Type B pancreatic cell (in vitro differentiated cells): Measurements from ENCODE around the gene DHRS3. TPM values are rescaled to one million over a fixed set of nuclear protein-coding genes. Genes with fewer than 3 reads are reported as not detected.
A peak's percentile ranks its signal among the peaks of the same experiment; 100 is the strongest.
"Not testable (repeated sequence)": the region's sequence is repeated elsewhere in the genome, so short reads cannot be mapped to it uniquely, and the experiment has no call there.

Source experiments
- DNase-seq: peaks from one replicate; pipeline ENCODE4 v3.0.0; 2021; ENCODE audit warnings: mixed read lengths; ENCODE audit not compliant: unreplicated experiment; ENCODE audit errors: extremely low spot score
- H3K27ac Mint-ChIP-seq: 2 replicates; pipeline ENCODE4 v1.8.0; 2021; ENCODE audit warnings: mild to moderate bottlenecking, mixed read lengths
- H3K27me3 Mint-ChIP-seq: 2 replicates; pipeline ENCODE4 v1.8.0; 2021; ENCODE audit warnings: mixed read lengths
- H3K36me3 Mint-ChIP-seq: 2 replicates; pipeline ENCODE4 v1.8.0; 2021; ENCODE audit warnings: mixed read lengths
- H3K4me1 Mint-ChIP-seq: one replicate; pipeline ENCODE4 v1.8.0; 2021; ENCODE audit warnings: mixed read lengths; ENCODE audit not compliant: unreplicated experiment
- H3K4me3 Mint-ChIP-seq: 2 replicates; pipeline ENCODE4 v1.8.0; 2021; ENCODE audit warnings: mild to moderate bottlenecking, mixed read lengths
- H3K9me3 Mint-ChIP-seq: 2 replicates; pipeline ENCODE4 v1.8.0; 2021; ENCODE audit warnings: mixed read lengths
- CTCF ChIP-seq: fragments of 200-600 bp; sonication (generic); conservative IDR thresholded peaks from 2 replicates; pipeline ENCODE4 v1.5.0; 2021; ENCODE audit warnings: antibody characterized with exemption, mild to moderate bottlenecking
- microRNA-seq: library from miRNA; unstranded; fragments of <30 nt; microRNA quantifications from one replicate; pipeline ENCODE4, GENCODE V29; 2020
- total RNA-seq: library from RNA; stranded (reverse); gene quantifications from 2 replicates; pipeline ENCODE4 v1.2.1, GENCODE V29; 2021; ENCODE audit warnings: low replicate concordance

DHRS3 gene
- total RNA-seq, 1 donor from 2014 or later = 143 TPM

DNA sequence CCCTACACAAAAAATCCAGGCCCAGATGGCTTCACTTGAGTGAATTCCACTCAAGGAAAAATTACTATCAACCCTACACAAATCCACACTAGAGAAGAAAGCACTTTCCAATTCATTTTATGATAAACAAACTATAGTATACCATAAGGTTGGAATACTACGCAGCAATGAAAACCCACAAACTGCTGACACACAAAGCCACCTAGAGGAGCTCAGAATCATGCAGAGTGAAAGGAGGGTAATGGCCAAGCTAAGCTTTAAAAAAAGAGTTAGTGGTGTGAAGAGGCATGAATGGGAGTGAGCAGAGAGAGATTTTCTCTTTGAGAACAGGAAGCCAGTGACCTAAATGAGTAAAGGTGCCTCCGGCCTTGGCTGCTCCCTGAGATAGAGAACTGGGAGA lies 93.7 kb downstream of the DHRS3 start:
- no peak for TF ChIP-seq CTCF
- H3K9me3 Mint-ChIP-seq = no peaks in the 10 kb centered on the region
- DNase-seq = no peak
- peaks cover under 1% of the 10 kb centered on the region for H3K36me3 Mint-ChIP-seq
- H3K27me3 Mint-ChIP-seq = no peaks in the 10 kb centered on the region
- no peak overlapping the region for H3K4me3 Mint-ChIP-seq
- H3K4me1 Mint-ChIP-seq = peaks cover 24% of the 10 kb centered on the region
- no peak overlapping the region for H3K27ac Mint-ChIP-seq

DNA sequence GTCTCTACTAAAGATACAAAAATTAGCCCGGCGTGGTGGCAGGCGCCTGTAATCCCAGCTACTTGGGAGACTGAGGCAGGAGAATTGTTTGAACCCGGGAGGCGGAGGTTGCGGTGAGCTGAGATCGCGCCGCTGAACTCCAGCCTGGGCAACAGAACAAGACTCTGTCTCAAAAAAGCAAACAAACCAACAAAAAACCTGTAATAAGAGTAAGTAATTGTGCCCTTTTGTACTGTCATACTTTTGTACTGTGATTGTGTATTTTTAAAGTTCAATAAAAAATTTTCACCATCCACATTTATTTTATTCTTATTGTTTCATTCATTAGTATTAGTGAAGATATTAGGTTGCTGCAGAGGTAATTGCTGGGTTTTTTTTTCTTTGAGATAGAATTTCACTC lies 95.2 kb downstream of the DHRS3 start:
- not testable (repeated sequence) for H3K36me3 Mint-ChIP-seq, H3K4me3 Mint-ChIP-seq, DNase-seq, H3K27ac Mint-ChIP-seq, H3K9me3 Mint-ChIP-seq, H3K27me3 Mint-ChIP-seq
- peaks cover 29% of the 10 kb centered on the region for H3K4me1 Mint-ChIP-seq

- no peak overlapping the region for H3K27ac Mint-ChIP-seq
- H3K4me3 Mint-ChIP-seq = no peak overlapping the region
- H3K27me3 Mint-ChIP-seq = no peaks in the 10 kb centered on the region
- no peak for DNase-seq
- no peaks in the 10 kb centered on the region for H3K9me3 Mint-ChIP-seq
- peaks cover 5% of the 10 kb centered on the region for H3K36me3 Mint-ChIP-seq
- no peak for TF ChIP-seq CTCF
- H3K4me1 Mint-ChIP-seq = peaks cover 29% of the 10 kb centered on the region
Measured at GRCh38 chr1:12521096-12521495, 96.9 kb downstream of the DHRS3 start.

- Mint-ChIP-seq H3K9me3 (no peaks in the 10 kb centered on the region), H3K27me3 (no peaks in the 10 kb centered on the region), H3K36me3 (peaks cover 6% of the 10 kb centered on the region), H3K4me3 (no peak overlapping the region), H3K4me1 (peaks cover 18% of the 10 kb centered on the region), H3K27ac (peak overlapping the region; percentile 25)
- no peak for TF ChIP-seq CTCF
- DNase-seq = no peak
Measured at GRCh38 chr1:12519693-12520364, 98.2 kb downstream of the DHRS3 start.

DNA sequence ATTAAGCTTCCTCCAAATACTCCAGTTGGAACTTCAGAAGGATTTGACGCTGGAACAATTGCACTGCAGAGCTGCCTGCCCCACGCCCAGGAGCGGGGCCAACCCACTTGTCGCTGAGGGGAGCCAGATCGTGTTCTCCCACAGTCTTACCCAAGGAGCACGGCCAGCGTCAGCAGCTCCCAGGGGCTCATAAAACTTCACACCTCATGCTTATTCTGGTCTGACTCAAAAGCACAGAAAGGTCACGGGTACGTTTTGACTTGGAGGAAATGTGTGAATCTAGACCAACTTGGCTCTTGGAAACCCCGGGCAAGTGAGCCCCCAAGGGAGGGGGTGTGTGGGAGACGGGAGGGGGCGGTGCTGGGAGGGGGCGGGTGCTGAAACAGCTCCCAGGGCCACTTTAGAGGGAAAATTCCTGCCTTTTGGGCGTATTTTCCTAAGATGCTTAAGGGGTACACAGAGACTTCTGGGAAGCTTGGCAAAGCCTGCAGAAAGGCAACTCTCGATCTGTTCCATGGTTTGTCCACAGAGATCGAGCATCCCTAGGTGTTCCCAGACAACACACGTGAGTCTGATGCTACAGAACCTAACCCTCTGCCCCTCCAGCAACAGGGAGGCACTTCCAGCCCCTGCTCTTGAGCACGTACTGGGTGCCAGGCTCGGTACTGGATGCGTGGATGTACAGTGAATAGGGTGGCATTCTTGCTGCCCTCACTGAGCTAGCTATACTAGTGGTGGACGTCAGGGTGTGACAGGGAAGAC lies 98.9 kb downstream of the DHRS3 start:
- no peak overlapping the region for H3K4me3 Mint-ChIP-seq
- no peaks in the 10 kb centered on the region for H3K27me3 Mint-ChIP-seq
- H3K4me1 Mint-ChIP-seq = peaks cover 18% of the 10 kb centered on the region
- H3K27ac Mint-ChIP-seq = peak overlapping the region; percentile 25
- no peak for TF ChIP-seq CTCF
- H3K36me3 Mint-ChIP-seq = peaks cover 11% of the 10 kb centered on the region
- DNase-seq = no peak
- H3K9me3 Mint-ChIP-seq = no peaks in the 10 kb centered on the region

Small RNA genes lying within 50 kb of the gene (microRNA-seq; reads per million reads assigned to microRNA genes)
- gene MIR6730 = 4.1 reads per million, percentile 15 among the genes with 10 or more reads in this experiment

Other genes with a start within 250 kb of the DHRS3 start
- not detected in 2 replicates for gene AADACL4, start 25.9 kb upstream of the DHRS3 start, total RNA-seq
- not detected in 2 replicates for gene AADACL3, start 97.9 kb upstream of the DHRS3 start, total RNA-seq
- 1.4 and 2.7 TPM in 2 replicates for gene CFAP107, start 128.0 kb upstream of the DHRS3 start, total RNA-seq
- gene PRAMEF12, start 155.5 kb upstream of the DHRS3 start, total RNA-seq = not detected in 2 replicates
- gene PRAMEF1, start 173.2 kb upstream of the DHRS3 start, total RNA-seq = not detected in 2 replicates
- not detected in 2 replicates for gene PRAMEF11, start 213.2 kb upstream of the DHRS3 start, total RNA-seq
- not detected in 2 replicates for gene HNRNPCL1, start 230.5 kb upstream of the DHRS3 start, total RNA-seq
- not detected in 2 replicates for gene PRAMEF2, start 238.9 kb upstream of the DHRS3 start, total RNA-seq